PC-3 (cell line): ENCODE measurements around the gene ARMC12.

Experiments
- CTCF ChIP-seq: fragments of 300-600 bp; sonication (generic); conservative IDR thresholded peaks from 2 replicates; pipeline ENCODE4 v1.5.1; 2017; ENCODE audit warnings: antibody characterized with exemption, low read depth, mild to moderate bottlenecking, low read length
- EZH2 ChIP-seq: fragments of 300-600 bp; sonication (generic); IDR thresholded peaks from one replicate; pipeline ENCODE4 v1.6.1; 2017; ENCODE audit warnings: antibody characterized with exemption, mild to moderate bottlenecking, low read length; ENCODE audit not compliant: unreplicated experiment
- EZH2phosphoT487 ChIP-seq: fragments of 300-600 bp; sonication (generic); IDR thresholded peaks from 2 replicates; pipeline ENCODE4 v1.6.1; 2018; ENCODE audit warnings: mild to moderate bottlenecking, antibody characterized with exemption, low read length, borderline replicate concordance

GRCh38 chr6:35759426-35759825, 22.6 kb downstream of the ARMC12 start:
- TF ChIP-seq CTCF = no peak
- no peak for TF ChIP-seq EZH2
- no peak for TF ChIP-seq EZH2phosphoT487
